Measurements from ENCODE around the gene FILIP1L.

The FILIP1L gene

GRCh38 chr3:100075196-100075595 lies 39.1 kb downstream of the FILIP1L start:
- no peak overlapping the region for H3K27ac ChIP-seq (ENCODE audit: low read length)
- H3K9ac ChIP-seq (ENCODE audit: low read length in 2 of 2) = no peak overlapping the region
- peaks cover 3% of the 10 kb centered on the region for H3K4me1 ChIP-seq (ENCODE audit: control insufficient read depth, insufficient read depth, low read length)

GRCh38 chr3:100073714-100074307 lies 40.5 kb downstream of the FILIP1L start:
- Histone ChIP-seq H3K27ac (ENCODE audit: low read length) (peak overlapping the region; percentile 56), H3K36me3 (ENCODE audit: control insufficient read depth in 2 of 2, insufficient read depth in 2 of 2, low read length in 2 of 2) (no peaks in the 10 kb centered on the region), H3K9me3 (ENCODE audit: control insufficient read depth in 2 of 2, low read length in 2 of 2) (no peaks in the 10 kb centered on the region), H3K4me3 (ENCODE audit: low read length in 2 of 2) (peak overlapping the region; percentile 12 to 16), H3K4me1 (ENCODE audit: control insufficient read depth, insufficient read depth, low read length) (peaks cover 3% of the 10 kb centered on the region), H3K27me3 (ENCODE audit: control insufficient read depth in 1 of 2, insufficient read depth in 2 of 2, low read length in 2 of 2) (no peaks in the 10 kb centered on the region), H3K9ac (ENCODE audit: low read length in 2 of 2) (peak overlapping the region; percentile 4 to 21)

More at GRCh38 chr3:100075196-100075595, 39.1 kb downstream of the FILIP1L start:
- no peak overlapping the region for H3K4me3 ChIP-seq (ENCODE audit: low read length in 2 of 2)
- H3K9me3 ChIP-seq (ENCODE audit: control insufficient read depth in 2 of 2, low read length in 2 of 2) = no peaks in the 10 kb centered on the region
- no peaks in the 10 kb centered on the region for H3K36me3 ChIP-seq (ENCODE audit: control insufficient read depth in 2 of 2, insufficient read depth in 2 of 2, low read length in 2 of 2)
- no peaks in the 10 kb centered on the region for H3K27me3 ChIP-seq (ENCODE audit: control insufficient read depth in 1 of 2, insufficient read depth in 2 of 2, low read length in 2 of 2)

- peak overlapping the region; percentile 1 to 16 for H3K4me3 ChIP-seq (ENCODE audit: low read length in 2 of 2)
- no peaks in the 10 kb centered on the region for H3K9me3 ChIP-seq (ENCODE audit: control insufficient read depth in 2 of 2, low read length in 2 of 2)
- H3K4me1 ChIP-seq (ENCODE audit: control insufficient read depth, insufficient read depth, low read length) = peaks cover 3% of the 10 kb centered on the region
- no peaks in the 10 kb centered on the region for H3K36me3 ChIP-seq (ENCODE audit: control insufficient read depth in 2 of 2, insufficient read depth in 2 of 2, low read length in 2 of 2)
- no peaks in the 10 kb centered on the region for H3K27me3 ChIP-seq (ENCODE audit: control insufficient read depth in 1 of 2, insufficient read depth in 2 of 2, low read length in 2 of 2)
- H3K9ac ChIP-seq (ENCODE audit: low read length in 2 of 2) = peak overlapping the region in 1 of 2 donors; percentile 4
- peak overlapping the region; percentile 56 for H3K27ac ChIP-seq (ENCODE audit: low read length)
Observed at GRCh38 chr3:100073049-100073713, 41.1 kb downstream of the FILIP1L start.

GRCh38 chr3:100072326-100073048 lies 41.8 kb downstream of the FILIP1L start:
- no peaks in the 10 kb centered on the region for H3K9me3 ChIP-seq (ENCODE audit: control insufficient read depth in 2 of 2, low read length in 2 of 2)
- no peaks in the 10 kb centered on the region for H3K27me3 ChIP-seq (ENCODE audit: control insufficient read depth in 1 of 2, insufficient read depth in 2 of 2, low read length in 2 of 2)
- H3K36me3 ChIP-seq (ENCODE audit: control insufficient read depth in 2 of 2, insufficient read depth in 2 of 2, low read length in 2 of 2) = no peaks in the 10 kb centered on the region
- H3K4me3 ChIP-seq (ENCODE audit: low read length in 2 of 2) = no peak overlapping the region
- H3K4me1 ChIP-seq (ENCODE audit: control insufficient read depth, insufficient read depth, low read length) = peaks cover 3% of the 10 kb centered on the region
- no peak overlapping the region for H3K9ac ChIP-seq (ENCODE audit: low read length in 2 of 2)
- H3K27ac ChIP-seq (ENCODE audit: low read length) = no peak overlapping the region

GRCh38 chr3:100069472-100069871 lies 44.8 kb downstream of the FILIP1L start:
- H3K9ac ChIP-seq (ENCODE audit: low read length in 2 of 2) = no peak overlapping the region
- no peaks in the 10 kb centered on the region for H3K36me3 ChIP-seq (ENCODE audit: control insufficient read depth in 2 of 2, insufficient read depth in 2 of 2, low read length in 2 of 2)
- H3K27me3 ChIP-seq (ENCODE audit: control insufficient read depth in 1 of 2, insufficient read depth in 2 of 2, low read length in 2 of 2) = no peaks in the 10 kb centered on the region
- H3K4me1 ChIP-seq (ENCODE audit: control insufficient read depth, insufficient read depth, low read length) = no peaks in the 10 kb centered on the region
- peak overlapping the region in 1 of 2 donors; percentile 16 for H3K4me3 ChIP-seq (ENCODE audit: low read length in 2 of 2)
- H3K27ac ChIP-seq (ENCODE audit: low read length) = no peak overlapping the region
- H3K9me3 ChIP-seq (ENCODE audit: control insufficient read depth in 2 of 2, low read length in 2 of 2) = no peaks in the 10 kb centered on the region

- H3K36me3 ChIP-seq (ENCODE audit: control insufficient read depth in 2 of 2, insufficient read depth in 2 of 2, low read length in 2 of 2) = no peaks in the 10 kb centered on the region
- no peaks in the 10 kb centered on the region for H3K27me3 ChIP-seq (ENCODE audit: control insufficient read depth in 1 of 2, insufficient read depth in 2 of 2, low read length in 2 of 2)
- H3K4me1 ChIP-seq (ENCODE audit: control insufficient read depth, insufficient read depth, low read length) = peaks cover 2% of the 10 kb centered on the region
- no peak overlapping the region for H3K9ac ChIP-seq (ENCODE audit: low read length in 2 of 2)
- H3K27ac ChIP-seq (ENCODE audit: low read length) = no peak overlapping the region
- H3K4me3 ChIP-seq (ENCODE audit: low read length in 2 of 2) = peak overlapping the region in 1 of 2 donors; percentile 16
- H3K9me3 ChIP-seq (ENCODE audit: control insufficient read depth in 2 of 2, low read length in 2 of 2) = no peaks in the 10 kb centered on the region
Observed at GRCh38 chr3:100068826-100069225, 45.5 kb downstream of the FILIP1L start.

GRCh38 chr3:100067589-100067988 lies 46.7 kb downstream of the FILIP1L start:
- Histone ChIP-seq H3K27me3 (ENCODE audit: control insufficient read depth in 1 of 2, insufficient read depth in 2 of 2, low read length in 2 of 2) (no peaks in the 10 kb centered on the region), H3K4me1 (ENCODE audit: control insufficient read depth, insufficient read depth, low read length) (peaks cover 2% of the 10 kb centered on the region), H3K4me3 (ENCODE audit: low read length in 2 of 2) (no peak overlapping the region), H3K27ac (ENCODE audit: low read length) (no peak overlapping the region), H3K36me3 (ENCODE audit: control insufficient read depth in 2 of 2, insufficient read depth in 2 of 2, low read length in 2 of 2) (no peaks in the 10 kb centered on the region), H3K9ac (ENCODE audit: low read length in 2 of 2) (no peak overlapping the region), H3K9me3 (ENCODE audit: control insufficient read depth in 2 of 2, low read length in 2 of 2) (no peaks in the 10 kb centered on the region)

GRCh38 chr3:100063929-100064461 lies 50.3 kb downstream of the FILIP1L start:
- Histone ChIP-seq H3K4me1 (ENCODE audit: control insufficient read depth, insufficient read depth, low read length) (peaks cover 2% of the 10 kb centered on the region), H3K27me3 (ENCODE audit: control insufficient read depth in 1 of 2, insufficient read depth in 2 of 2, low read length in 2 of 2) (no peaks in the 10 kb centered on the region), H3K4me3 (ENCODE audit: low read length in 2 of 2) (no peak overlapping the region), H3K36me3 (ENCODE audit: control insufficient read depth in 2 of 2, insufficient read depth in 2 of 2, low read length in 2 of 2) (no peaks in the 10 kb centered on the region), H3K9me3 (ENCODE audit: control insufficient read depth in 2 of 2, low read length in 2 of 2) (no peaks in the 10 kb centered on the region), H3K27ac (ENCODE audit: low read length) (no peak overlapping the region), H3K9ac (ENCODE audit: low read length in 2 of 2) (peak overlapping the region in 1 of 2 donors; percentile 31)

- Histone ChIP-seq H3K4me1 (ENCODE audit: control insufficient read depth, insufficient read depth, low read length) (peaks cover 2% of the 10 kb centered on the region), H3K36me3 (ENCODE audit: control insufficient read depth in 2 of 2, insufficient read depth in 2 of 2, low read length in 2 of 2) (no peaks in the 10 kb centered on the region), H3K4me3 (ENCODE audit: low read length in 2 of 2) (no peak overlapping the region), H3K9ac (ENCODE audit: low read length in 2 of 2) (no peak overlapping the region), H3K9me3 (ENCODE audit: control insufficient read depth in 2 of 2, low read length in 2 of 2) (no peaks in the 10 kb centered on the region), H3K27me3 (ENCODE audit: control insufficient read depth in 1 of 2, insufficient read depth in 2 of 2, low read length in 2 of 2) (no peaks in the 10 kb centered on the region), H3K27ac (ENCODE audit: low read length) (no peak overlapping the region)
Observed at GRCh38 chr3:100062665-100063064, 51.6 kb downstream of the FILIP1L start.

- peaks cover 2% of the 10 kb centered on the region for H3K4me1 ChIP-seq (ENCODE audit: control insufficient read depth, insufficient read depth, low read length)
- no peak overlapping the region for H3K27ac ChIP-seq (ENCODE audit: low read length)
- H3K9ac ChIP-seq (ENCODE audit: low read length in 2 of 2) = no peak overlapping the region
- H3K9me3 ChIP-seq (ENCODE audit: control insufficient read depth in 2 of 2, low read length in 2 of 2) = no peaks in the 10 kb centered on the region
- no peak overlapping the region for H3K4me3 ChIP-seq (ENCODE audit: low read length in 2 of 2)
- H3K36me3 ChIP-seq (ENCODE audit: control insufficient read depth in 2 of 2, insufficient read depth in 2 of 2, low read length in 2 of 2) = no peaks in the 10 kb centered on the region
- H3K27me3 ChIP-seq (ENCODE audit: control insufficient read depth in 1 of 2, insufficient read depth in 2 of 2, low read length in 2 of 2) = no peaks in the 10 kb centered on the region
Observed at GRCh38 chr3:100060685-100061484, 53.4 kb downstream of the FILIP1L start.
